Caco-2 (cell line): Measurements from ENCODE around the gene DEFB113. TPM values are rescaled to one million over a fixed set of nuclear protein-coding genes. Genes with fewer than 3 reads are reported as not detected.
"Not testable (repeated sequence)": the region's sequence is repeated elsewhere in the genome, so short reads cannot be mapped to it uniquely, and the experiment has no call there.

ENCODE experiments used
- BruUV-seq: library from RNA; stranded (reverse); fragments of 400-500 nt; replicated peaks from 2 replicates; lab custom pipeline; 2021; lab: Mats Ljungman, UMichigan
- CTCF ChIA-PET: fragments of 300-600 bp; sonication (Branson Sonifier 250); formaldehyde crosslinking; loops from one replicate; lab custom pipeline; 2022; ENCODE audit warnings: antibody characterized with exemption; lab: Charles Lee
- POLR2A ChIA-PET: fragments of 300-600 bp; sonication (Branson Sonifier 250); formaldehyde crosslinking; loops from one replicate; lab custom pipeline; 2022; ENCODE audit warnings: antibody characterized with exemption; lab: Charles Lee
- DNase-seq, 2 experiments: peaks; one replicate each; pipeline versions ENCODE4 v3.0.0 to v3.0.0-alpha.2; 2020 to 2022
- H3K27me3 ChIP-seq: replicated peaks from 2 replicates; pipeline ENCODE4 v1.6.0; 2011; ENCODE audit warnings: low read length; ENCODE audit not compliant: control insufficient read depth, insufficient read depth
- H3K36me3 ChIP-seq: 2 replicates; pipeline ENCODE4 v1.5.1; 2011; ENCODE audit warnings: low read length; ENCODE audit not compliant: control insufficient read depth, insufficient read depth
- H3K4me1 ChIP-seq: fragments of 250-450 bp; sonication (Bioruptor Pico); 2 replicates; pipeline ENCODE4 v1.5.1; 2020; ENCODE audit warnings: mild to moderate bottlenecking
- H3K4me3 ChIP-seq: 2 replicates; pipeline ENCODE4 v1.5.1; 2011; ENCODE audit warnings: low read depth, mild to moderate bottlenecking, control low read depth, low read length
- H3K9me3 ChIP-seq: fragments of 250-450 bp; sonication (Bioruptor Pico); 2 replicates; pipeline ENCODE4 v1.5.1; 2020; ENCODE audit warnings: mild to moderate bottlenecking, moderate library complexity
- H3K27ac Mint-ChIP-seq: one replicate; pipeline ENCODE4 v1.8.0; 2022; ENCODE audit warnings: mixed read lengths; ENCODE audit not compliant: unreplicated experiment
- H3K27me3 Mint-ChIP-seq: one replicate; pipeline ENCODE4 v1.8.0; 2022; ENCODE audit warnings: mixed read lengths; ENCODE audit not compliant: insufficient read depth, unreplicated experiment
- H3K36me3 Mint-ChIP-seq: one replicate; pipeline ENCODE4 v1.8.0; 2022; ENCODE audit warnings: mild to moderate bottlenecking, mixed read lengths; ENCODE audit not compliant: insufficient read depth, unreplicated experiment
- H3K4me1 Mint-ChIP-seq: one replicate; pipeline ENCODE4 v1.8.0; 2022; ENCODE audit warnings: low read depth, mixed read lengths; ENCODE audit not compliant: unreplicated experiment
- H3K4me3 Mint-ChIP-seq: one replicate; pipeline ENCODE4 v1.8.0; 2022; ENCODE audit warnings: mild to moderate bottlenecking, moderate library complexity, mixed read lengths; ENCODE audit not compliant: unreplicated experiment
- H3K9me3 Mint-ChIP-seq: one replicate; pipeline ENCODE4 v1.8.0; 2022; ENCODE audit warnings: mixed read lengths; ENCODE audit not compliant: unreplicated experiment
- intact Hi-C: fragments of 100-400 bp; cut with micrococcal nuclease; formaldehyde crosslinking; loops from one replicate; pipeline ENCODE4 v1.10.0; 2022; ENCODE audit not compliant: unreplicated experiment
- total RNA-seq: library from RNA; stranded (reverse); gene quantifications from 2 replicates; pipeline ENCODE4 v1.2.3, GENCODE V29; 2022
- TF ChIP-seq, protein P1 (sequence below), 2 experiments: fragments of 200-600 bp in 1 of 2; IDR thresholded peaks; 1 replicate in 1 of 2; 2 replicates in 1 of 2; pipeline versions ENCODE4 v1.5.1 to v1.8.0; 2011 to 2022; ENCODE audit warnings: antibody characterized with exemption in 1 of 2, control low read depth in 1 of 2, inconsistent platforms in 1 of 2, low read depth in 1 of 2, low read length in 1 of 2, mild to moderate bottlenecking in 1 of 2, moderate library complexity in 1 of 2; ENCODE audit not compliant: insufficient read depth in 1 of 2, severe bottlenecking in 1 of 2, unreplicated experiment in 1 of 2

DEFB113 gene
- total RNA-seq, 1 experiment from 2014 or later, result not detected

- H3K9me3 Mint-ChIP-seq, result no peaks in the 10 kb centered on the region
- H3K4me3 ChIP-seq, result no peak overlapping the region
- no peaks in the 10 kb centered on the region for H3K4me1 ChIP-seq
- no peaks in the 10 kb centered on the region; the same call in 1 of the 2 replicates for H3K9me3 ChIP-seq
- H3K27ac Mint-ChIP-seq, result no peak overlapping the region
- intact Hi-C loops, result no loop called here
- ChIA-PET POLR2A (no interaction called here), CTCF (no interaction called here)
- no peaks in the 10 kb centered on the region for H3K27me3 ChIP-seq
- H3K27me3 Mint-ChIP-seq, result no peaks in the 10 kb centered on the region
- no peak for DNase-seq
- TF ChIP-seq, protein P1, sequence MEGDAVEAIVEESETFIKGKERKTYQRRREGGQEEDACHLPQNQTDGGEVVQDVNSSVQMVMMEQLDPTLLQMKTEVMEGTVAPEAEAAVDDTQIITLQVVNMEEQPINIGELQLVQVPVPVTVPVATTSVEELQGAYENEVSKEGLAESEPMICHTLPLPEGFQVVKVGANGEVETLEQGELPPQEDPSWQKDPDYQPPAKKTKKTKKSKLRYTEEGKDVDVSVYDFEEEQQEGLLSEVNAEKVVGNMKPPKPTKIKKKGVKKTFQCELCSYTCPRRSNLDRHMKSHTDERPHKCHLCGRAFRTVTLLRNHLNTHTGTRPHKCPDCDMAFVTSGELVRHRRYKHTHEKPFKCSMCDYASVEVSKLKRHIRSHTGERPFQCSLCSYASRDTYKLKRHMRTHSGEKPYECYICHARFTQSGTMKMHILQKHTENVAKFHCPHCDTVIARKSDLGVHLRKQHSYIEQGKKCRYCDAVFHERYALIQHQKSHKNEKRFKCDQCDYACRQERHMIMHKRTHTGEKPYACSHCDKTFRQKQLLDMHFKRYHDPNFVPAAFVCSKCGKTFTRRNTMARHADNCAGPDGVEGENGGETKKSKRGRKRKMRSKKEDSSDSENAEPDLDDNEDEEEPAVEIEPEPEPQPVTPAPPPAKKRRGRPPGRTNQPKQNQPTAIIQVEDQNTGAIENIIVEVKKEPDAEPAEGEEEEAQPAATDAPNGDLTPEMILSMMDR (IDR thresholded peaks at IDR 0.05; ENCODE audit: insufficient read depth in 1 of 2, low read depth in 1 of 2, low read length in 1 of 2, severe bottlenecking in 1 of 2, unreplicated experiment in 1 of 2), result no peak
- no peaks in the 10 kb centered on the region for H3K36me3 Mint-ChIP-seq
- no peaks in the 10 kb centered on the region for H3K36me3 ChIP-seq
- BruUV-seq, result no TSS peak
- H3K4me3 Mint-ChIP-seq, result no peak overlapping the region
- H3K4me1 Mint-ChIP-seq, result no peaks in the 10 kb centered on the region
Observed at GRCh38 chr6:49949062-49949461, 20.4 kb downstream of the DEFB113 start.

DNA sequence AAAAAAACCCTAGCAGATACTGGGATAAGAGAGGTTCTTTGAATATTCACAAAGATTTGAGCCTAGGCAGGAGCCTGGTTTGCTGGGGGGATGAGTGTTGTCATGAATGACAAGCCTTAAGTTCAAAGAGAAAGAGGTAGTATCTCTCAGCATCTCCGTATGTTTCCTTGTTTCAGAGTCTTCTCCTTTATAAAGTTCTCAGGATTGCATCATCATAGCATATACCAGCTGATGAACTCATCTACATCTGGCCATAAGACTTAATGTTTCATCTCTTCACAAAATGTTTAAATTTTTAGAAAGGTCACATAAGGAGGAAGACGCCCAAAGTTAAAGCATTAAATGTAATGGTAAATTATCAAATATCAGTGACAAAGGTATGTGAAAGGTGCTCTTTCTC is 22.6 kb downstream of the DEFB113 start:
- Histone ChIP-seq H3K36me3 (no peaks in the 10 kb centered on the region), H3K9me3 (no peaks in the 10 kb centered on the region; the same call in 1 of the 2 replicates), H3K4me1 (no peaks in the 10 kb centered on the region), H3K4me3 (no peak overlapping the region), H3K27me3 (no peaks in the 10 kb centered on the region)
- Mint-ChIP-seq H3K4me1 (no peaks in the 10 kb centered on the region), H3K9me3 (no peaks in the 10 kb centered on the region), H3K36me3 (no peaks in the 10 kb centered on the region), H3K27ac (no peak overlapping the region), H3K4me3 (no peak overlapping the region), H3K27me3 (no peaks in the 10 kb centered on the region)
- POLR2A ChIA-PET, result no interaction called here
- intact Hi-C loops, result no loop called here
- no TSS peak for BruUV-seq
- CTCF ChIA-PET, result no interaction called here
- TF ChIP-seq, protein P1 (IDR thresholded peaks at IDR 0.05; ENCODE audit: insufficient read depth in 1 of 2, low read depth in 1 of 2, low read length in 1 of 2, severe bottlenecking in 1 of 2, unreplicated experiment in 1 of 2), result no peak
- DNase-seq, result no peak

- H3K27me3 Mint-ChIP-seq, H3K36me3 Mint-ChIP-seq, POLR2A ChIA-PET: not testable (repeated sequence)
Observed at GRCh38 chr6:49944068-49944467, 25.4 kb downstream of the DEFB113 start.

More at GRCh38 chr6:49944068-49944467, 25.4 kb downstream of the DEFB113 start:
- H3K4me3 ChIP-seq, H3K4me3 Mint-ChIP-seq, H3K4me1 ChIP-seq, H3K9me3 ChIP-seq, CTCF ChIA-PET, H3K27me3 ChIP-seq, intact Hi-C loops, BruUV-seq, H3K27ac Mint-ChIP-seq, H3K36me3 ChIP-seq, H3K4me1 Mint-ChIP-seq, H3K9me3 Mint-ChIP-seq, DNase-seq: not testable (repeated sequence)
